Small intestine (tissue), 7 donors: ENCODE results near the gene STAT4. TPM values are rescaled to one million over a fixed set of nuclear protein-coding genes. Genes with fewer than 3 reads are reported as not detected.

Experiments
- DNase-seq, 2 donors: peaks; one replicate each; pipeline versions ENCODE4 v3.0.0 to v3.0.0-alpha.2; 2013
- FAIRE-seq: peaks from 2 replicates; lab custom pipeline; 2012; peaks lifted over from hg19 to GRCh38; lab: Jason Lieb, UNC
- H3K27ac ChIP-seq, 3 donors: one replicate each; pipeline ENCODE4 v1.5.1; 2013; ENCODE audit warnings: low read length in 2 of 3, mild to moderate bottlenecking in 2 of 3, control low read depth in 1 of 3, inconsistent platforms in 1 of 3, low read depth in 1 of 3, moderate library complexity in 1 of 3
- H3K27me3 ChIP-seq, 3 donors: one replicate each; pipeline ENCODE4 v1.6.1; 2013; ENCODE audit warnings: low read length in 3 of 3, inconsistent platforms in 1 of 3; ENCODE audit not compliant: control insufficient read depth in 3 of 3, insufficient read depth in 3 of 3
- H3K36me3 ChIP-seq, 3 donors: one replicate each; pipeline ENCODE4 v1.6.1; 2013; ENCODE audit warnings: low read length in 3 of 3, inconsistent platforms in 1 of 3, low read depth in 1 of 3, mild to moderate bottlenecking in 1 of 3, moderate library complexity in 1 of 3; ENCODE audit not compliant: control insufficient read depth in 3 of 3, insufficient read depth in 2 of 3
- H3K4me1 ChIP-seq, 3 donors: one replicate each; pipeline ENCODE4 v1.6.1; 2013; ENCODE audit warnings: low read length in 2 of 3, inconsistent platforms in 1 of 3, low read depth in 1 of 3, mild to moderate bottlenecking in 1 of 3, moderate library complexity in 1 of 3; ENCODE audit not compliant: control insufficient read depth in 3 of 3, insufficient read depth in 2 of 3
- H3K4me3 ChIP-seq, 3 donors: one replicate each; pipeline ENCODE4 v1.5.1; 2013; ENCODE audit warnings: low read length in 3 of 3, control low read depth in 1 of 3, inconsistent platforms in 1 of 3, low read depth in 1 of 3, mild to moderate bottlenecking in 1 of 3, moderate library complexity in 1 of 3
- H3K9me3 ChIP-seq, 2 donors: one replicate each; pipeline ENCODE4 v1.6.1; 2013; ENCODE audit warnings: low read depth in 1 of 2, low read length in 1 of 2; ENCODE audit not compliant: control insufficient read depth in 2 of 2, insufficient read depth in 1 of 2
- whole genome bisulfite sequencing, 3 donors: extraction: QIAGEN DNeasy Blood & Tissue Kit; methylation state at CpG; one replicate each; pipeline ENCODE4 v1.1.7; 2013; 5-methylcytosine and 5-hydroxymethylcytosine counted together
- polyA plus RNA-seq, 4 donors: library from polyadenylated mRNA; stranded (reverse) in 3 of 4; unstranded in 1 of 4; fragments of 200-250 nt in 3 of 4; fragments of 120-200 nt in 1 of 4; gene quantifications; one replicate each; pipeline versions ENCODE4 v1.2.1 to v1.2.3, GENCODE V29; 2013
- donor health status: healthy with polysubstance abuse.
- donor health status: control.
- donor health status: control.
- donor health status: Bipolar disorder and iron deficiency.
- donor health status: healthy.

STAT4 gene
- polyA plus RNA-seq, 4 donors = 1.0 to 2.8 (median 1.6) TPM

DNA sequence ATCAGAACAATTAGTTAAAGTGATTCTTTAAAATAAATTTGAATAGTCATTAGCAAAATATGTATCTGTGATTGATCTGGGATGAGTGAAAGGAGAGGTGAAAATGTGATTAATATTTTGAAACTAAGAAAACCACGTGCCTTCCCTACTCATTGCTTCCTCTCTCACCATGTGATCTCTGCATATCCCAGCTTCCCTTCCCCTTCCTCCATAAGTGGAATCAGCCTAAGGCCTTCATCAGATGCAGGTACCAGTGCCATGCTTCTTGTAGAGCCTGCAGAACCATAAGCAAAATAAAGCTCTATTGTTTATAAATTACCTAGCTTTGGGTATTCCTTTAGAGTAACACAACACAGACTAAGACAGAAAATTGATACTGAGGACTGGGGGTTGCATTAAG is 125.7 kb downstream of the STAT4 start:
- Histone ChIP-seq H3K9me3 (no peaks in the 10 kb centered on the region), H3K27ac (no peak overlapping the region), H3K27me3 (no peaks in the 10 kb centered on the region), H3K4me3 (no peak overlapping the region), H3K4me1 (peaks cover 0 to 10% (median 3%) of the 10 kb centered on the region in 3 donors), H3K36me3 (no peaks in the 10 kb centered on the region)
- DNase-seq = no peak
- no peak for FAIRE-seq
- WGBS, 3 donors = 50 to 61% (median 54%) methylated on average over 1 of the region's 1 CpG

DNA sequence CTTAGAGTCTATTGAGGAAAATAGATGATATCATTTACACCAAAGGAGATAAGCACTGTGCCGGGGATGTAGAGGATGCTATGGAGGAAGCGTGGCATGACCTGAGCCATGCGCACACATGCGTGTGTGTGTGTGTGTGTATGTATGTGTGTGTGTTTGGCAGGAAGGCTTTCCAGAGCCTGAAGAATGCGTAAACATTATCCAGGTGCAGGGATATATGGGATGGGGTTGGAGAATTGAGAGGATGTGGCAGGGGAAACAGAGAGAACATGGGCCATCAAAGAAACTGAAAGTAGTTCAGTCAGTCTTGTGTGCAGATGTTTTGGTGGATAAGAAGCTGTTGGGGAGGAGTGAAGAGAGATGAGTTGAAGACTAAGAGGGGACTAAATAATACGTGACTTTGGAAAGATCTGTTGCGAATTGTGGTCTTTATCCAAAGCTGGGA is 127.5 kb downstream of the STAT4 start:
- Histone ChIP-seq H3K36me3 (no peaks in the 10 kb centered on the region), H3K27ac (peak overlapping the region in 1 of 3 donors; percentile 11), H3K27me3 (no peaks in the 10 kb centered on the region), H3K4me1 (peaks cover 0 to 23% (median 5%) of the 10 kb centered on the region in 3 donors), H3K9me3 (no peaks in the 10 kb centered on the region), H3K4me3 (peak overlapping the region in 1 of 3 donors; percentile 7)
- DNase-seq (peak in 1 of 2 donors; percentile 20), FAIRE-seq (no peak)
- WGBS, 3 donors = 72 to 88% (median 75%) methylated on average over 7 of the region's 7 CpGs

DNA sequence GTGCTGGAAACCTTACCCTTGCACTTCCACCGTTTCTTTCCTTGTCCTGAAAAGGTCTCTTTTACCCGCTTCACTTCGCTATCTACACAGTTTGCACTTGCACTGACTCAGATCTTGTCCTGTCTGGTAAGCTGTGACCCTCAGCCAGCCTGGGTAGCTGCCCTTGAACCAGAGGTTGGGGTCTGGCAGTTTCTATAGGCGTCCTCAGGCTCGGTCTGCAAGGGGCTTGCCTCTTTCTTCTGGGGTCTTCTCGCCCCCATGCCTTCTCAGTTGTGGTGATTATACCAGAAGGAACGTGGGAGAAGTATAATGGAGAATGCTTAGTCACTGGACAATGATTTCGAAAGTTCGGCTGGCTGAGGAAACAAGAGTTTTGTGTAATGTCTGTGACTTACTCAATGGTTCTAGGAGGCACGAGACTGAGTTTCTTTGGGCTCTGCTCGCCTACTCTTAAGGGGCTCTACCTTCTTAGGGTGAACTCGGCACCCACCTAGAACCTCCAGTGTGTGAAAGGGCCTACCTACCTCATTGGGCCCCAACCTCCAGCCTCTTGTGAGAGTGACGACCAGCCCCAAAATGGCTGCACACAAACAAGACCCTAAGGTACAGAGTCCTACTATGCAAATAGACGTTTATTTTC is 129.9 kb downstream of the STAT4 start:
- DNase-seq (peak; percentile 51 to 67), FAIRE-seq (no peak)
- Histone ChIP-seq H3K4me1 (peaks cover 0 to 20% (median 5%) of the 10 kb centered on the region in 3 donors), H3K36me3 (no peaks in the 10 kb centered on the region), H3K4me3 (peak overlapping the region; percentile 38 to 78 (median 69)), H3K27me3 (no peaks in the 10 kb centered on the region), H3K9me3 (no peaks in the 10 kb centered on the region), H3K27ac (peak overlapping the region; percentile 72 to 95 (median 90))
- 4 to 19% (median 7%) methylated on average over 14 of the region's 14 CpGs for WGBS, 3 donors

DNA sequence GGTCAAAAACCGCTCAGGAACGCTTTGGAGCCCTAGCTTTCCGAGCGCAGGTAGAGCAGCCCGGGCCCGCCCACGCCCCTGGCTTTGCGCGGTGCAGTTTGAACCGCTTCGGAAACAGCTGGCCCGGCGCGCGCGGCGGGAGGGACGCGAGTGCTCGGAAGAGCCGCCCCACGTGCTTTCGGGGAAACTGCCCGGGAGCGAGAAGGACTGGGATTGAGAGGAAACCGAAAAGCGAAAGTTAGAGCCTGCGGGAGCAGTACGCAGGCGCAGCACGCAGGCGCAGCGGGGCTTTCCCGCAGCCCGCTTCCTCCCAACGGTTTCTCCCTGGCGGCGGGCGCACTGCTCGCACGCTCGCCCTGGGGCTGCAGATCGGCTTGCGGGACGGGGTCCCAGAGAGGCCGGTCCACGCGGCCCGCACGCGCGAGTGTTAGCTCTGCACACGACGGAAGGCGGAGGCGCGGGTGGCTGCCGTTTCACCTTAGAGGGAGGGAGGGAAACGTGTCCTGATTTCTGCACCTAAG is 130.5 kb downstream of the STAT4 start:
- Histone ChIP-seq H3K27ac (peak overlapping the region; percentile 72 to 95 (median 90)), H3K4me3 (peak overlapping the region; percentile 38 to 78 (median 69)), H3K4me1 (peaks cover 0 to 20% (median 5%) of the 10 kb centered on the region in 3 donors), H3K36me3 (no peaks in the 10 kb centered on the region), H3K27me3 (no peaks in the 10 kb centered on the region), H3K9me3 (no peaks in the 10 kb centered on the region)
- DNase-seq (peak; percentile 96 to 100), FAIRE-seq (no peak)
- 0 to 1% (median 0%) methylated on average over 56 to 59 of the region's 59 CpGs for WGBS, 3 donors

DNA sequence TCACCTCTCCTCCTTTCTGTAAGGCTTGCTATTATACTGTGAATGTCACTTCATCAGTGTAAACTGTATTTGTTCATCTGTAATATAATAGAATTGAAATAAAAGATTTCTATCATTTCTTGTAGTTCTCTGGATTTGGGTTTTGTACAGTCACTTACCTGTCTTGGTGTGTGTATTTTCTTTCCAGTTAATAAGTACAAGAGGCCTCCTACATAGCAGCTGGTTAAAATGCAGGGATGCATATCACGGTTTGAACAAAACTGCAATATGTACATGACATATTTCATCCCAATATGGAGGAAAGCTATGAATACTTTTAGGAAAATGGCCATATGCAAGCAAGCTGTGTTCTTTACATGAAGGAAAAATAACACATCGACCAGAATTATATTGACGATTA is 131.4 kb downstream of the STAT4 start:
- 82 to 91% (median 88%) methylated on average over 3 of the region's 3 CpGs for WGBS, 3 donors
- FAIRE-seq = no peak

DNA sequence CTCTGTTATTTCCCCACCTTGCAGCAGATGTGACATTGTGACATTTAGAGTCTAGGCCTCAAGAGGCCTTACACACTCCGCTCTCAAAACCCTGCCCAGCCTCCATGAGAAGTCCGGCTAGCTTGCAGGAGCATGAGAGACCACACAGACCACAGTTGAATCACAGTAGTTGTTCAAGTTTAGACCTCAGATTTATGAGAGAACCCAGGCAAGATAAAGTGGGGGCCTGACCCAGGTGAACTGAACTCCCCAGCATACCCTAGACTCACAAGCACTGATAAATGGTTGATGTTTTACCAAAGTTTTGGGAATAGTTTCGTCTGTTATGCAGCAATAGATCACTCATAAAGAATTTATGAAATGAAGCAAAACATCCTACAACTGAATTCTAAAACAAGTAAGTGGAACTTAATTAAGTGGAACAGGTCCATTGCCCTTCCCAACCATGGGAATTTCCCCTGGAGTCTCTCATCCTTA is 132.1 kb downstream of the STAT4 start:
- no peaks in the 10 kb centered on the region for H3K27me3 ChIP-seq
- 42 to 64% (median 51%) methylated on average over 3 of the region's 3 CpGs for WGBS, 3 donors
- H3K9me3 ChIP-seq = no peaks in the 10 kb centered on the region
- peak overlapping the region in 2 of 3 donors; percentile 52 to 70 for H3K27ac ChIP-seq
- H3K36me3 ChIP-seq = no peaks in the 10 kb centered on the region
- no peak overlapping the region for H3K4me3 ChIP-seq
- DNase-seq = no peak
- H3K4me1 ChIP-seq = peaks cover 5 to 25% (median 8%) of the 10 kb centered on the region in 3 donors
- no peak for FAIRE-seq

More for the DNA sequence above, 131.4 kb downstream of the STAT4 start:
- H3K27me3 ChIP-seq = no peaks in the 10 kb centered on the region
- peak overlapping the region in 1 of 3 donors; percentile 70 for H3K27ac ChIP-seq
- no peaks in the 10 kb centered on the region for H3K9me3 ChIP-seq
- no peak overlapping the region for H3K4me3 ChIP-seq
- no peaks in the 10 kb centered on the region for H3K36me3 ChIP-seq
- no peak for DNase-seq
- peaks cover 5 to 24% (median 8%) of the 10 kb centered on the region in 3 donors for H3K4me1 ChIP-seq

DNA sequence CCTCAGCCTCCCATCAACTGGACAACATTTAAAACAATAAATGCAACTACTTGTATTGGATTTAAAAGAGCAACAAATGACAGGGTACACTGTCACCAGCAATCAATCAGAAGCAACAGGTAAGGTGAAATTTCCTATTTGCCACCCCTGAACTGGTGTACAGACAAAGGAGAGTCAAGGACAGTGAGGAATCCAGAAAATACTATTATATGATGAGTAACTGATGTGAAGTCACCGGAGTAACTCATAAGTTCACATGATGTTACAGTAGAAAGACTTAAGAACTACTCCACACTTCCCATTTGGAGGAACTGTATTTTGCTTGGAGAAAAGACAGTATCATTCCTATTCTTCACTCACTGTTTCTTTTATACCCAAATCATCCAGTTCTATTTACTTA is 132.7 kb downstream of the STAT4 start:
- peak overlapping the region in 1 of 3 donors; percentile 70 for H3K27ac ChIP-seq
- no peaks in the 10 kb centered on the region for H3K9me3 ChIP-seq
- FAIRE-seq (no peak), DNase-seq (no peak)
- H3K27me3 ChIP-seq = no peaks in the 10 kb centered on the region
- H3K36me3 ChIP-seq = no peaks in the 10 kb centered on the region
- H3K4me3 ChIP-seq = no peak overlapping the region
- peaks cover 5 to 25% (median 8%) of the 10 kb centered on the region in 3 donors for H3K4me1 ChIP-seq
- 59 to 83% (median 82%) methylated on average over 1 of the region's 1 CpG for WGBS, 3 donors

DNA sequence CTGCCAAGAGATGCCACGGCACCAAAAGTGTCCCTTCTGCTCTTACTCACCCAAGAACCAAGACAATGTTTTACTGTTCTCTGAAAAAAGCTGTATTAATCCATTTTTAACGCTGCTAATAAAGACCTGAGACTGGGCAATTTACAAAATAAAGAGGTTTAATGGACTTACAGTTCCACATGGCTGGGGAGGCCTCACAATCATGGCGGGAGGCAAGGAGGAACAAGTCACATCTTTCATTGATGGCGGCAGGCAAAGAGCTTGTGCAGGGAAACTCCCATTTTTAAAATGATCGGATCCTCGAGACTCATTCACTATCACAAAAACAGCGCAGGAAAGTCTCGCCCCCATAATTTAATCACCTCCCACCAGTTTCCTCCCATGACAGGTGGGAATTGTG is 135.0 kb downstream of the STAT4 start:
- Histone ChIP-seq H3K4me3 (no peak overlapping the region), H3K27ac (no peak overlapping the region), H3K9me3 (no peaks in the 10 kb centered on the region), H3K36me3 (peaks cover 0 to 16% (median 0%) of the 10 kb centered on the region in 3 donors), H3K4me1 (peaks cover 16 to 26% (median 18%) of the 10 kb centered on the region in 3 donors), H3K27me3 (no peaks in the 10 kb centered on the region)
- no peak for FAIRE-seq
- WGBS, 3 donors = 86 to 89% (median 89%) methylated on average over 8 of the region's 8 CpGs
- DNase-seq = no peak
